H1 (cell line): ENCODE results near the gene MRM3. TPM values are rescaled to one million over a fixed set of nuclear protein-coding genes. Genes with fewer than 3 reads are reported as not detected.
A peak's percentile ranks its signal among the peaks of the same experiment; 100 is the strongest.

Source experiments
- CHD1 ChIP-seq: IDR thresholded peaks from 2 replicates; pipeline ENCODE4 v1.6.1; 2012; ENCODE audit warnings: low read depth, low read length, improper control_type of control experiment
- CREB1 ChIP-seq: IDR thresholded peaks from 2 replicates; pipeline ENCODE4 v1.6.1; 2012; ENCODE audit warnings: inconsistent platforms
- EP300 ChIP-seq, 2 experiments: IDR thresholded peaks; 1 replicate in 1 of 2; 2 replicates in 1 of 2; pipeline ENCODE4 v1.6.1; 2011 to 2012; ENCODE audit warnings: low read depth in 2 of 2, low read length in 2 of 2, mild to moderate bottlenecking in 2 of 2, borderline replicate concordance in 1 of 2, inconsistent platforms in 1 of 2, moderate library complexity in 1 of 2
- FOSL1 ChIP-seq: IDR thresholded peaks from 2 replicates; pipeline ENCODE4 v1.6.1; 2011; ENCODE audit warnings: mild to moderate bottlenecking, low read depth, low read length, moderate library complexity; ENCODE audit not compliant: insufficient read depth
- GABPA ChIP-seq: IDR thresholded peaks from 2 replicates; pipeline ENCODE4 v1.6.1; 2011; ENCODE audit warnings: mild to moderate bottlenecking, low read length, moderate library complexity, borderline replicate concordance; ENCODE audit not compliant: insufficient read depth
- HDAC6 ChIP-seq: IDR thresholded peaks from one replicate; pipeline ENCODE4 v1.7.1; 2012; ENCODE audit warnings: low read depth, mild to moderate bottlenecking, inconsistent platforms, low read length, moderate library complexity
- JUND ChIP-seq: IDR thresholded peaks from 2 replicates; pipeline ENCODE4 v1.6.1; 2011; ENCODE audit warnings: mild to moderate bottlenecking, improper control_type of control experiment, low read length
- KDM1A ChIP-seq: fragments of 200-600, 300-600 bp; sonication (generic); IDR thresholded peaks from 2 replicates; pipeline ENCODE4 v1.7.1; 2016; ENCODE audit warnings: mild to moderate bottlenecking, low read length, borderline replicate concordance
- KDM4A ChIP-seq: IDR thresholded peaks from one replicate; pipeline ENCODE4 v1.7.1; 2012; ENCODE audit warnings: low read depth, mild to moderate bottlenecking, moderate library complexity, low read length, inconsistent platforms; ENCODE audit not compliant: severe bottlenecking
- KDM5A ChIP-seq: fragments of 200-600 bp; IDR thresholded peaks from 2 replicates; pipeline ENCODE4 v1.7.1; 2012; ENCODE audit warnings: mild to moderate bottlenecking, low read length, inconsistent platforms, mixed read lengths
- MAFK ChIP-seq: IDR thresholded peaks from 2 replicates; pipeline ENCODE4 v1.6.1; 2012; ENCODE audit warnings: low read depth, mild to moderate bottlenecking, improper control_type of control experiment, low read length
- PHF8 ChIP-seq: fragments of 200-600 bp; sonication (generic); conservative IDR thresholded peaks from 2 replicates; pipeline ENCODE4 v1.7.1; 2012; ENCODE audit warnings: low read depth, mild to moderate bottlenecking, inconsistent platforms, low read length, moderate library complexity
- RAD21 ChIP-seq, 2 experiments: IDR thresholded peaks in 1 of 2; conservative IDR thresholded peaks in 1 of 2; 2 replicates each; pipeline ENCODE4 v1.6.1; 2011; ENCODE audit warnings: low read depth in 2 of 2, low read length in 2 of 2, improper control_type of control experiment in 1 of 2, inconsistent platforms in 1 of 2, mild to moderate bottlenecking in 1 of 2, moderate library complexity in 1 of 2
- RFX5 ChIP-seq: IDR thresholded peaks from 2 replicates; pipeline ENCODE4 v1.6.1; 2011; ENCODE audit warnings: low read depth, low read length, improper control_type of control experiment, borderline replicate concordance
- SIN3A ChIP-seq, 2 experiments: IDR thresholded peaks in 1 of 2; conservative IDR thresholded peaks in 1 of 2; 2 replicates each; pipeline ENCODE4 v1.6.1; 2011 to 2012; ENCODE audit warnings: low read length in 2 of 2, improper control_type of control experiment in 1 of 2, low read depth in 1 of 2, mild to moderate bottlenecking in 1 of 2
- SIRT6 ChIP-seq: IDR thresholded peaks from one replicate; pipeline ENCODE4 v1.7.1; 2012; ENCODE audit warnings: low read length, inconsistent platforms
- SIX5 ChIP-seq: IDR thresholded peaks from 2 replicates; pipeline ENCODE4 v1.6.1; 2011; ENCODE audit warnings: mild to moderate bottlenecking, low read depth, low read length
- SP1 ChIP-seq: IDR thresholded peaks from 2 replicates; pipeline ENCODE4 v1.6.1; 2011; ENCODE audit warnings: low read depth, low read length
- SRF ChIP-seq: IDR thresholded peaks from 2 replicates; pipeline ENCODE4 v1.6.1; 2011; ENCODE audit warnings: mild to moderate bottlenecking, low read depth, low read length, moderate library complexity
- TAF1 ChIP-seq: IDR thresholded peaks from 2 replicates; pipeline ENCODE4 v1.6.1; 2011; ENCODE audit warnings: mild to moderate bottlenecking, low read depth, low read length
- polyA plus RNA-seq, 7 experiments: library from polyadenylated mRNA; depleted of rRNA in 3 of 7; stranded (reverse) in 5 of 7; unstranded in 2 of 7; fragments of >200 nt in 5 of 7; fragments of 200-250 nt in 2 of 7; gene quantifications; 1 replicate in 5 of 7; 2 replicates in 1 of 7; 4 replicates in 1 of 7; pipeline versions ENCODE4 v1.2.1 to v1.2.3, GENCODE V29; 2011 to 2013; ENCODE audit warnings: missing spikeins in 2 of 7, mixed read lengths in 2 of 7
- total RNA-seq: library from RNA; stranded (reverse); fragmentation: NEBNext Ultra II Directional; extraction: Animal tissue kit (Norgen Biotek cat#: 25700); gene quantifications from 2 replicates; pipeline ENCODE4 v1.2.1, GENCODE V29; 2021
- TF ChIP-seq, protein P1 (sequence below): IDR thresholded peaks from 2 replicates; pipeline ENCODE4 v1.6.1; 2012; ENCODE audit warnings: inconsistent platforms

The MRM3 gene
- total and polyA plus RNA-seq, 2 of the 8 experiments (the other 6 are each of a cell fraction or from before 2014, with no cell fraction given): 10.1 to 20.8 TPM

DNA sequence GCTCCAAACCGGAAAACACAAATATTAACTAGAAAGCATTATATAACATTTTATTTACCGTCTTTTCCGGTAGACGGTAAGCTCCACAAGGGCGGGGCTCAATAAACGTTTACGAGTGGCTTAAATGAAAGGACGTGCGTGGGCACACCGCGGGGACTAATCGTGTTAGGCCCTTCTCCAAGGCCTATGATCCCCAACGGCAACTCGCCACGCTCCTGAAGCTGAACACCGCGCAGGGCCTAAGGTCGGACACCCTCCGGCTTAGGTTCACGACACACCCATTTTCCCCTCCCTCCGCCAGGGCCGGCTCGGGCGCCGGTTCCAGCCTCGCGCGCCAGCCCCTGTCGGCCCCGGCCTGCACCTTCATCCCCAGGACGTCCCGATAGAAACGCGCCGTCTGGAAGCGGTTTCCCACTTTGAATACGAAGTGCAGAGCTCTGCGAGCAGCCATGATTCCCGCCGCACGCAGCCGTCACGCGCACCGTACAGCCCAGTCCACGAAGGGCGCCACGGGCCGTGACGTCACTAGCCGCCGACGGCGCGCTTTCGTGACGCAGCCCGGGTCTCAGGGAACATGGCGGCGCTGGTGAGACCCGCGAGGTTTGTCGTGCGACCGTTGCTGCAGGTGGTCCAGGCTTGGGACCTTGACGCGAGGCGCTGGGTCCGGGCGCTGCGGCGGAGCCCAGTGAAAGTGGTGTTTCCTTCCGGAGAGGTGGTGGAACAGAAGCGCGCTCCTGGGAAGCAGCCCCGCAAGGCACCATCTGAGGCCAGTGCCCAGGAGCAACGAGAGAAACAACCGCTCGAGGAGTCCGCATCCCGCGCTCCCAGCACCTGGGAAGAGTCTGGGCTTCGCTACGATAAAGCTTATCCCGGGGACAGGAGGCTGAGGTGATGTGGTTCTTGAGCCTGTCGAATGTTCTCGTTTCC, at the start of gene MRM3, which contains the start of gene GLOD4 (continued):
- TF ChIP-seq FOSL1: no peak
- TF ChIP-seq SIN3A (conservative IDR thresholded peaks at IDR 0.05 in 1 of 2, IDR thresholded peaks at IDR 0.05 in 1 of 2; ENCODE audit: low read depth in 1 of 2, low read length in 2 of 2): peak in 1 of 2 experiments; percentile 96; a peak in 2 of 4 replicates
- peak; percentile 42; the same call in 1 of the 2 replicates for TF ChIP-seq JUND
- TF ChIP-seq CREB1: peak; percentile 100
- TF ChIP-seq HDAC6: no peak
- TF ChIP-seq SIRT6: no peak
- TF ChIP-seq SP1: no peak
- no peak for TF ChIP-seq SIX5
- no peak for TF ChIP-seq KDM1A
- TF ChIP-seq CHD1: no peak
- no peak for TF ChIP-seq EP300 (IDR thresholded peaks at IDR 0.05; ENCODE audit: borderline replicate concordance in 1 of 2, low read depth in 2 of 2, low read length in 2 of 2)
- TF ChIP-seq, protein P1, sequence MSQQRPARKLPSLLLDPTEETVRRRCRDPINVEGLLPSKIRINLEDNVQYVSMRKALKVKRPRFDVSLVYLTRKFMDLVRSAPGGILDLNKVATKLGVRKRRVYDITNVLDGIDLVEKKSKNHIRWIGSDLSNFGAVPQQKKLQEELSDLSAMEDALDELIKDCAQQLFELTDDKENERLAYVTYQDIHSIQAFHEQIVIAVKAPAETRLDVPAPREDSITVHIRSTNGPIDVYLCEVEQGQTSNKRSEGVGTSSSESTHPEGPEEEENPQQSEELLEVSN: 0 out of 2 replicates have a peak, but pooled peaks have one; percentile 32
- TF ChIP-seq RAD21 (IDR thresholded peaks at IDR 0.05 in 1 of 2, conservative IDR thresholded peaks at IDR 0.05 in 1 of 2; ENCODE audit: low read depth in 2 of 2, low read length in 2 of 2): no peak; a peak in 1 of 4 replicates
- TF ChIP-seq MAFK: no peak
- peak; percentile 87 for TF ChIP-seq SRF
- TF ChIP-seq KDM5A: peak; percentile 100
- peak; percentile 98 for TF ChIP-seq TAF1
- TF ChIP-seq KDM4A: peak; percentile 100
- no peak for TF ChIP-seq RFX5
- TF ChIP-seq PHF8: peak; percentile 95
- TF ChIP-seq GABPA: no peak
